T1000 (cell line): ENCODE data around the gene PDPK1.
"Not testable (repeated sequence)": the region's sequence is repeated elsewhere in the genome, so short reads cannot be mapped to it uniquely, and the experiment has no call there.

Source experiments
- DNase-seq: peaks from one replicate; lab custom pipeline; 2025; ENCODE audit warnings: mixed read lengths; lab: John Stamatoyannopoulos, UW

Gene PDPK1

DNA sequence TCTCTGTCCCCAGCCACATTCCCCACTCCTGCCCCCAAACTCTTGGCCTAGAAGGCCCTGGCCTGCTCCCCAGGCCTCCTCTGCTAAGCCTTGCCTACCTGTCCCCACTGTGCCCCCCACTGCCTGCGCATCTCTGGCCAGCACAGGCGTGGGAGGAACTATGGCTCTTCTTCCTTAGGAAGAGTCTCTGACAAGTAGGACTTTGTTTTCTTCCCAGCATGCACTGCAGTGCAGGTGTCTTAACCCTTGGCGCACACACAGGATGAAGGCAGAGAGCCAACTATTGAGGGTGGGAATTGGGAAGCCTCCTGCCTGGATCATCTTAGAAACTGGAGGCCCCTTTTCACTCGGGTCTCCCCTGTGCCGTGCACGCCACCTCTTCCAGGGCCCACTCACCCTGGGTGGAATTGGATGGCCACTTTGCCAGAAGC is 14.0 kb upstream of the PDPK1 start:
- no peak for DNase-seq

- no peak for DNase-seq
Observed at GRCh38 chr16:2524339-2524938, 13.4 kb upstream of the PDPK1 start.

DNA sequence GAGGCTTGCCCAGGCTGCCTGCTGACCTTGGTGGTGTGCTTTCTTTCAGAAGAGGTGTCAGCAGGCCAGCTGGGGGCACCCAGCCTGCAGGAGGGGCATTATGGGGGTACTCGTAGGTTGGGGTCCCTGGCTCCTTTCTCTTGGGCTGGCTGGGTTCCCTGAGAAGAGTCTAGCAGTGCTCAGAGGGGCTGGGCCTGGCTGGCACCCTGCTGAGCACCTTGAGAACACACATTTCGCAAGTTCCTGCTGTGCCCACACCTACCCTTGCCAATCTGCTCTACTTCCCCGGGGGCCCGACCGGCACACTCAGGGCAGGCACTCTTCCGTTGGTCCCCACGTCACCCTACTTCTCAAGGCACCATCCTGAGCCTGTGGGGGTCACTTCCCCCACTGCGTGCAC is 11.7 kb upstream of the PDPK1 start:
- no peak for DNase-seq

DNA sequence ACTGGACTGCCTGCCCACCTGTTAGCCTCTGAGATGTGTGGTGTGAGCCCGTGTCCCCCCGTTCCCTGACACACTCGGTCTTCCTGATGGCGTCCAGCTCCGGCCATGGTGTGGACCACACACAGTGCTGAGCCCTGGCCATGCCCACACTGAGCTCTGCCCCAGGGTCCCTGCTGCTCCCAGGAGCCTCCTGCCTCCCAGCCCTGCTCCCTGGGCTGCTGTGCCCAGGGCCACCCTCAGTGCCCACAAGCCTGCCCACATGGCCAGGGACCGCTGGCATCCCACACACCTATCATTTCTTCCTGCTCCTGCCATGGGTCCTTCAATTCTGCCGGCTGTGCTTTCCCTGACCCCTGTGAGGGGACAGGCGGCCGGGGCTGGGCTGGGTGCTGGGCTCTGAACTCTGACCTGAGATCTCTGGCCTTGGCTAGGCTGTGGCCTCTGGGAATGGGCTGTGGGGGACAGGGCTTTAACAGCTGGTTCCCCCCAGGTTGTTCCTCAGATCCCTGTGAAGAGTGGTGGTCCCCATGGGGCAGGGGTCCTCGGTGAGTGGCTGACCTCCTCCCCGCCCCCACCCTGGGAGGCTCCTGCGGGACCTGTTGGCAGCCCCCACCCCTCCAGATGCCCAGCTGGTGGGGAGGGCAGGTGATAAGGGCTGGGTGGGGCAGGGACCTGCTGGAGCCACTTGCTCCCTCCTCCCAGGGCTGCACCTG is 10.6 kb upstream of the PDPK1 start:
- DNase-seq, result no peak

DNA sequence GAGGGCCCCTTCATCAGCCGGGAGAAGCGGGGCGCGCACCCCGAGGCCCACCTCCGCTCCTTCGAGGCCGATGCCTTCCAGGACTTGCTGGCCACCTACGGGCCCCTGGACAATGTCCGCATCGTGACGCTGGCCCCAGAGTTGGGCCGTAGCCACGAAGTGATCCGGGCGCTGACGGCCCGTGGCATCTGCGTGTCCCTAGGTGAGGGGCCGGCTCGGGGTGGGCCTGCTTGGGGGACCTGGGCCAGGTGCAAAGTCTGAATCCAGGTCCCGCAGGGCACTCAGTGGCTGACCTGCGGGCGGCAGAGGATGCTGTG is 10.1 kb upstream of the PDPK1 start:
- DNase-seq, result no peak

DNA sequence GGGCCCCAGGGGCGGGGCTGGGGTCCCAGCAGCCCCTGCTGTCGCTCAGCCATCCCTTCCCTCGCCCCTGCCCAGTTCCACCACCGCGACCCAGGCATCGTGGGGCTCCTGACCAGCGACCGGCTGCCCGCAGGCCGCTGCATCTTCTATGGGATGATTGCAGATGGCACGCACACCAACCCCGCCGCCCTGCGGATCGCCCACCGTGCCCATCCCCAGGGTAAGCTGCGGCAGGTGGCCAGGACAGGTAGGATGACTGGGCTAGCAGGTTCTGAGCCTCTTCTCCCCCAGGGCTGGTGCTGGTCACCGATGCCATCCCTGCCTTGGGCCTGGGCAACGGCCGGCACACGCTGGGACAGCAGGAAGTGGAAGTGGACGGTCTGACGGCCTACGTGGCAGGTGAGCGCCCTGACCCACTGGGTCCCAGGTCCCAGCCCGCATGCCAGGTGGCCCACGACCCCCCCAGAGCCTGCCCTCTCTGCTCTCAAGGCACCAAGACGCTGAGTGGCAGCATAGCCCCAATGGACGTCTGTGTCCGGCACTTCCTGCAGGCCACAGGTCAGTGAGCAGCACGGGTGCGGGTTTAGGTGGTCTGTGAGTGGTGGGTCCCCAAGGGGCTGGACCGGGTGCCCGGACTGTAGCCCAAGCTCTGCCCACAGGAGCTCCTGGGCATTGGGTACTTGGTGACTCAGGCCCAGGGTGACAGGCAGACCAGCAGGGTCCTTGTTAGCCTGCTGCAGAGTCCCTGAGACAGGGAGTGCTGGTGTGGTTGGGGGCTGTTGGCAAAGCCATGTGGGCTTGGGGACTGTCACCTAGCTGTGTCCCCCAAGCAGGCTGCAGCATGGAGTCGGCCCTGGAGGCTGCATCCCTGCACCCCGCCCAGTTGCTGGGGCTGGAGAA is 9.4 kb upstream of the PDPK1 start:
- DNase-seq, result no peak

DNA sequence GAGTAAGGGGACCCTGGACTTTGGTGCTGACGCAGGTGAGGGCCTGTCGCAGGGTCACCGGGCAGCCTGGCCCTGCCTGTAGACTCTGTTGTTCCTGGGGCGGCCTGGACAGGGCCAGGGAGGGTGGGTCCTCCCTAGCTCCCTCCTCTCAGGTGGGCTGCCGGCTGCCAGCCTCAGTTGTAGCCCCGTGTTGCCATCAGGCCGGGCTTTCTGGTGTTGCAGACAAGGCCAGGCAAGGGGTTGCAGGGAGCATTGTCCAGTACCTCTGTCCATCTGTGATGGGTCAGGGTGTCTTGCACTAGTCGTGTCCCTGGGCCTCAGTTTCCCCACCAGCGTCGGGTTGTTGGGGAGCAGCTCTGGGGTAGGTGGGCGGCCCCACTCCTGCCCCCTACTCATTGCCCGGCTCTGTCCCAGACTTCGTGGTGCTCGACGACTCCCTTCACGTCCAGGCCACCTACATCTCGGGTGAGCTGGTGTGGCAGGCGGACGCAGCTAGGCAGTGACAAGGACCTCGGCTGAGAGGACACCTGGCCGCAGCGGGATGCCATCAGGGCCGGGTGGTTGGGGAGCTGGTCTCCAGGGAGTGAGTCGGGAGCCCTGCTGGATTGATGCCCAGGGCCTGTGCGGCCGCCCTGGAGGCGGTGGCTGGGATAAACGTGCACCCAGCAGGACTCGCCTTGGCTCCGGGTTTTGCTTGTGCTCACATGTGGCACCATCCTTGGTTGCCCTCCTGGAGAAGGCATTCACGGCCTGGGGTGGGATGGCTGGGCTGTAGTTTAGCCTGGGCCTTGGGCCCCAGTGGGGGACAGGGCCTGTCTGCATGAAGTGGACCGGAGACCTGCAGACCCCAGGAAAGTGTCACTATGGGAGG is 8.5 kb upstream of the PDPK1 start:
- DNase-seq, result no peak

GRCh38 chr16:2529961-2530628 is 7.7 kb upstream of the PDPK1 start:
- no peak for DNase-seq

GRCh38 chr16:2530629-2531318 is 7.0 kb upstream of the PDPK1 start:
- DNase-seq, result no peak

DNA sequence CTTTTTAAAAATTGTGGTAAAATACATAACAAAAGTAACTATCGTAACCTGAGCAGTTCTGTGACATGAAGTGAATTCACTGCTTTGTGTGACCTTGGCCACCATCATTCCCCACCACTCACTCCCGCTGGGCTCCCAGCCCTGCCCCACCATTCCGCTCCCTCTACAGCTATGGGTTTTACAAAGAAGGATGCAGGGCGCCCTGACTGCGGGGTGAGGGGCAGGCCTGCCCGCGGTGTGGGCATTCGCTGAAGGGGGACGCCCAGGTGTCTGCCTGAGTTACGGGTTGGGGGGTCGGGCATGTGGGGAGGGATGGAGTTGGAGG is 6.5 kb upstream of the PDPK1 start, which contains the start of gene CEMP1:
Gene CEMP1, minus strand, starts transcription at position 38 of the 325 bp plus-strand sequence. CDS start 335 bp downstream, outside the sequence.
- no peak for DNase-seq

DNA sequence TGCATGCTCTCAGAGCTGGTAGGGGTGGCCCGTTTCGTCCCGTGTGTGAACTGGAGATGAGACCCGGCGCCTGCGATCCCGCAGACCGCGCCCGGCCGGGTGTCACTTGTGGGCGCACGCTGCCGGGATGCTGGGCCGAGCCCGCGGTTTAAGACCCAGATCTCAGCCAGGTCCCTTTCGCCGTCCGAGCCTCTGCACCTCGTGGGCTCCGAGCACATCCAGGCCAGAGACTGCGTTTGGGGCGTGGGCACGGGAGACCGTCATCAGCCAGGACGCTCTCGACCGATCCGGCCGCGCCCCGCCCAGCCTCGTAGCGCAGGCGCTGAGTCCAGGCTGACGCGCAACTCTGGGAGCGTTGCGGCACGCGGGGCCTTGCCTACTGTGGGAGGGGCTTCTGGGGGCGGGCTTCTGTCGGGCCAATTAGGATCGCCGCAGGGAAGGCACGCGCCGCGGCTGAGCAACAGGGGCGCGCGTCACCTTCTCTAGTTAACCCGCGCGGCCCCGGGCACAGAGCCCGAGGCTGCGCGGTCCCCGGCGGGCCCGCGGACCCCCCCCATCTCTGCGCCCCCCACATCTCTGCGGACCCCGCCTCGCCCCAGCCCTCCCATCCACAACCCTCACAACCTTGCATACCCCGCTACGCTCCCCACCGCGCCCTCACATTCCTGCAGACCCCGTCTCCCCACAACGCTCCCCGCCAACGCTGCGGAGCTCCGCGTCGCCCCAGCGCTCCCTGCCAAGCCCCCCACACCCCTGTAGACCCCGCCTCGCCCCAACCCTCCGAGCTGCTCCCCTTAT is 5.9 kb upstream of the PDPK1 start:
- DNase-seq, result peak; percentile 97

- no peak for DNase-seq
Observed at GRCh38 chr16:2532494-2533141, 5.2 kb upstream of the PDPK1 start.

DNA sequence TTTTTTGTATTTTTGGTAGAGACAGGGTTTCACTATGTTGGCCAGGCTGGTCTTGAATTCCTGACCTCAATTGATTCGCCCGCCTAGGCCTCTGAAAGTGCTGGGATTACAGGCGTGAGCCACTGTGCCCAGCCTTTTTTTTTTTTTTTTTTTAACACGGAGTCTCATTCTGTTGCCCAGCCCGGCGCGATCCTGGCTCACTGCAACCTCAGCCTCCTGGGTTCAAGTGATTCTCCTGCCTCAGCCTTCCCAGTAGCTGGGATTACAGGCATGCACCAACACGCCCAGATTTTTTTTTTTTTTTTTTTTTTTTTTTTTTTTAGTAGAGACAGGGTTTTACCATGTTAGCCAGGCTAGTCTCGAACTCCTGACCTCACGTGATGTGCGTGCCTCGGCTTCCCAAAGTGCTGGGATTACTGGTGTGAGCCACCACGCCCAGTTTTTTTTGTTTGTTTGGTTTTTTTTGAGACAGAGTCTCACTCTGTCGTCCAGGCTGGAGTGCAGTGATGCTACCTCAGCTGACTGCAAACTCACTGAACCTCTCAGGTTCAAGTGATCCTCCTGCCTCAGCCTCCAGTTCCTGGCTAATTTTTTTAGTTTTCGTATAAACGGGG is 4.6 kb upstream of the PDPK1 start:
- not testable (repeated sequence) for DNase-seq

GRCh38 chr16:2533912-2534311 is 3.9 kb upstream of the PDPK1 start:
- DNase-seq, result no peak

DNA sequence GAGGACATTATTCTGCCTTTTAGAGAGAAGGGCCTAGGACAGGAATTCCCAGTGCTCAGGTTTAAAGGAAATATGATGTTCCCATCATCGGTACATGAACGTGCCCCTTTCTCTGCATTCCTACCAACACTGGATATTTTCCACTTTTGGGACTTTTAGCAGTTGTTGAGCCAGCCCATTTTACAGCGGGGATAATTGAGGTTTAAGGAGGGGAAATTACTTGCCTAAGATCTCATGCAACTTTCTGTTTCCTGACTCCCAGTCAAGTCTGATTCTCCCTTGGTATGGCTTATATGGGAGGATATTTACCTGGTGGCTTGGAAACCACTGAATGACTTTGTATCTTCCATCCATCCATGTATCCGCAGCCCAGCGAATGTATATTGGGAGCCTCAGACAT is 3.5 kb upstream of the PDPK1 start:
- DNase-seq, result not testable (repeated sequence)

DNA sequence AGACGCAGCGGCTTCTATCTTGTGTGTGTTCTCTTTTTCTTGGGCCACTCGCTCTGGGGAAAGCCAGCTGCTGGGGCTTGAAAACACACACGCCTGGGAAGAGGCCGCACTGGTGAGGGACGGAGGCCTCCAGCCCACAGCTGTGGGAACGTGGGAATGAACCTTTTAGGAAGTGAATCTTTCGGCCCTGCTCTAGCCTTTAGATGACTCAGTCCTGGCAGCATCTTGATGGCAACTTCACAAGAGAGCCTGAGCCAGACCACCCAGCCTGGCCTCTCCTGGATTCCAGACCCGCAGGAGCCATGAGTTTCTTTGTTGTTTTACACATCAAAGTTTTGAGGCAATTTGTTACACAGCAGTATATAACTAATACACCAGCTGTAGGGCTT is 2.2 kb upstream of the PDPK1 start:
- DNase-seq, result no peak

- DNase-seq, result not testable (repeated sequence)
Observed at GRCh38 chr16:2539192-2539844, 1.5 kb downstream of the PDPK1 start.

GRCh38 chr16:2539845-2540458 is 2.1 kb downstream of the PDPK1 start:
- DNase-seq, result not testable (repeated sequence)
